Measurements from ENCODE around the gene APRT.
A peak's percentile ranks its signal among the peaks of the same experiment; 100 is the strongest.

APRT gene

GRCh38 chr16:88769617-88770460 lies 41.9 kb downstream of the APRT start:
- DNase-seq (ENCODE audit: low spot score) = peak; percentile 89
- TF ChIP-seq CTCF (IDR thresholded peaks at IDR 0.05; ENCODE audit: extremely low read depth, missing control alignments) = no peak

GRCh38 chr16:88768071-88768783 lies 43.5 kb downstream of the APRT start:
- DNase-seq (ENCODE audit: low spot score) = no peak

GRCh38 chr16:88767546-88768070 lies 44.1 kb downstream of the APRT start:
- TF ChIP-seq CTCF (IDR thresholded peaks at IDR 0.05; ENCODE audit: extremely low read depth, missing control alignments) = no peak
- no peak for DNase-seq (ENCODE audit: low spot score)

More at GRCh38 chr16:88768071-88768783, 43.5 kb downstream of the APRT start:
- TF ChIP-seq CTCF (IDR thresholded peaks at IDR 0.05; ENCODE audit: extremely low read depth, missing control alignments) = no peak

GRCh38 chr16:88766975-88767374 lies 44.8 kb downstream of the APRT start:
- no peak for TF ChIP-seq CTCF (IDR thresholded peaks at IDR 0.05; ENCODE audit: extremely low read depth, missing control alignments)

GRCh38 chr16:88764913-88765349 lies 46.8 kb downstream of the APRT start:
- DNase-seq (ENCODE audit: low spot score) = no peak

More at GRCh38 chr16:88766975-88767374, 44.8 kb downstream of the APRT start:
- DNase-seq (ENCODE audit: low spot score) = no peak

GRCh38 chr16:88764080-88764479 lies 47.6 kb downstream of the APRT start:
- no peak for DNase-seq (ENCODE audit: low spot score)
- no peak for TF ChIP-seq CTCF (IDR thresholded peaks at IDR 0.05; ENCODE audit: extremely low read depth, missing control alignments)

More at GRCh38 chr16:88764913-88765349, 46.8 kb downstream of the APRT start:
- no peak for TF ChIP-seq CTCF (IDR thresholded peaks at IDR 0.05; ENCODE audit: extremely low read depth, missing control alignments)

Data from GM20000 (cell line).